ENCODE data around the gene ASAP3.

The ASAP3 gene

DNA sequence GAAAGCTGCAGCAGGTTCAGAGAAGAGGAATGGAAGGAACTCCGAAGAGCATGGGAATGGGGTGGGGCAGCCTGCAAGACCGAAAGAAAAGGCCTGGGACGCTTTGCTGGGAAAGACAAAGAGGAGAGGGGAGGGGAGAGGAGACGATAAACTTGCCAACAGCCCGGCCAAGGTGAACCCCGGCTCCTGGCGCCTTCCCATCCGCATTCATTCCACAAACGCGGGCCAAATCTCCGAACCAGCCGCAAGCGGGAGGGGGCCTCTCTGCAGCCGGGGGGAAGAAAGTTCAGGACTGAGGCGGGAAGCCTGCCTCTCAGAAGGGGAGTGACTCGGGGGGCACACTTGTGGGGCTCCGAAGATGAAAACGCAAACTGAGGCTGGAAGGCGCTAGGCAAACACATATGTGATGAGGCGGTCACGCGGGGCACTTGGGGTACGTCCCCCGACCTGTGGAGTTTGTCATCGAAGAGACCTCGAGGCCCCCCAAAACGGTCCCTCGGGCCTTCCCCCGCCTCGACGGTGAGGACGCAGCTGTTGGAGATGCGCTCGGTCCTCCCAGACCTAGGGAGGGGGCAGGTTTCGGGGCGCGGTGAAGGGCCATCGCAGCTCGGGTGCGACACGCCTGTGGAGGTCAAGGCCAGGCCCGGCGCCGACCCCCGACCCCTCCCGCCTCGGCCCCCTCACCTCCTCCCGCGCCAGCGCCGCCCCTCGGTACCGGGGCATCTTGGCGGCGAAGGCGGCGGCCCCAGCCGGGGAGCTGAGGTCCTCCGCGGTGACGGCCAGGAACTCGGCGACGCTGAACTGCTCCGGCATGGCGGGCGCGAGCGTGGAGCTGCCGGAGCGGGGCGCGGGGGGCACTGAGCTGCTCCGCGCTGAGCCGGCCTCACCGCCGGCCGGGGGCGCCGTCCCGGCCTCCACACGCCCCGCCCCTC is at the start of gene ASAP3:
Gene ASAP3, minus strand, starts transcription at position 859 of the 932 bp plus-strand sequence. Its CDS starts 46 bp downstream, at position 813.
- Mint-ChIP-seq H3K27me3 (ENCODE audit: low read depth) (peaks cover 71% of the 10 kb centered on the region), H3K4me1 (ENCODE audit: low read depth) (peaks cover 15% of the 10 kb centered on the region), H3K9me3 (no peaks in the 10 kb centered on the region), H3K36me3 (ENCODE audit: low read depth) (no peaks in the 10 kb centered on the region), H3K4me3 (peak within 1 kb of the TSS; percentile 91), H3K27ac (peak within 1 kb of the TSS; percentile 82)

DNA sequence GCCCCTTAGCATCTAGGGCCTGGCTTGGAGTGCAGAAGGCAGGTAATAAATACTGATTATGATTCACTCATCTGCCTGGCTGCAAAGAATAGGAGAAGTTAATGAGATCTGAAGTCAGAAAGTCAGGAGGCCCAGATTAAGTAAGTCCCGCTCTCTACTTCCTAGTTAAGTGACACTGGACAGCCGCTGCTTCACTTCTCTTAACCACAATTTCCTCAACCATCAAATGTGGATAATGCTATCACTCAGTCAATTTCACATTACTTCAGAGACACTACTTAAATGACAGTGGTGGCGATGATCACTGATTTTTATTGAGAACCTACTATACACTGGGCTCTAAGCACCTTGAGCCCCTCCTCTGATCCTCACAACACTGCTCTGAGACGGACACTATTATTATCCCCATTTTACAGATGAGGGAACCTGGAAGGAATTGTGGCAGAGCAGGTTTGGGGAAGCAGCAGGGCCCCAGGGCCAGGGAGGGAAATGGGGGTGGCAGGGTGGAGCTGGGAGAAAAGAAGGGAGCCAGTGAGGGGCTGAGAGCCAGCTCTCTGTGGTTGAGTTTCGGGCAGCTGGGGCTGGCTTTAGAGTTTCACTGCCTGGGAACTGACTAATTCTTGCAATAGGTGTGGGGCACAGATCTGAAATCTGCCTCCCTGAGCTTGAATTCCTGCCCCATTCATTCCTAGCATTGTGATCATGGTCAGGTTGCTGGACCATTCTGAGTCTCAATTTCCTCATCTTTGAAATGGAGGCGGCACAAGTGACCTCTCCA is 49.5 kb upstream of the ASAP3 start:
- Mint-ChIP-seq H3K36me3 (ENCODE audit: low read depth) (peaks cover 7% of the 10 kb centered on the region), H3K4me1 (ENCODE audit: low read depth) (peaks cover 48% of the 10 kb centered on the region), H3K4me3 (peak overlapping the region; percentile 13), H3K27me3 (ENCODE audit: low read depth) (no peaks in the 10 kb centered on the region), H3K9me3 (no peaks in the 10 kb centered on the region), H3K27ac (peak overlapping the region; percentile 59)

DNA sequence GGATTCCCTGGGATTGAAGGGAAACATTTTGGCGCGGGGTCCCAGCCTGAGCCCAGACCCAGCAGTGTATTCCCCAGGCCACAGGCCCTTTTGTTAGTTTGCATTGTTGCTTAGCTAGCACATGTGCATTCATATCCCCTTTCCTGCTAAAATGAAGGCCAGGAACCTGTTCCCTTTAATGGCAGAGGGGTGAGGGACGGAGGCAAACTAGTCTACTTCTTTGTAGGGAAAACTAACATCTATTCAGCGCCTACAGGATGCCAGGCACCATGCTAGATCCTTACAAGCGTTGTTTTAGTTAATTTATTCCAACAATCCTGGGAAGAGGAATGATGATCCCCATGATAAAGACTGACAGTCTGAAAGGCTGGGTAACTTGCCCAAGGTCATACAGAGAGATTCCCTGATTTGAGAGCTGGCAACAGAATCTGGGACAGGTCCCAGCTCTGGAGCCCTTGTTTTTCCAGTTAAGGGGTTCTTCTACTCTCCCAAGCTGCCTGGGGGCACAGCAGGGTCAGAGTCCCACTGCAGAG is 47.6 kb upstream of the ASAP3 start:
- no peaks in the 10 kb centered on the region for H3K9me3 Mint-ChIP-seq

DNA sequence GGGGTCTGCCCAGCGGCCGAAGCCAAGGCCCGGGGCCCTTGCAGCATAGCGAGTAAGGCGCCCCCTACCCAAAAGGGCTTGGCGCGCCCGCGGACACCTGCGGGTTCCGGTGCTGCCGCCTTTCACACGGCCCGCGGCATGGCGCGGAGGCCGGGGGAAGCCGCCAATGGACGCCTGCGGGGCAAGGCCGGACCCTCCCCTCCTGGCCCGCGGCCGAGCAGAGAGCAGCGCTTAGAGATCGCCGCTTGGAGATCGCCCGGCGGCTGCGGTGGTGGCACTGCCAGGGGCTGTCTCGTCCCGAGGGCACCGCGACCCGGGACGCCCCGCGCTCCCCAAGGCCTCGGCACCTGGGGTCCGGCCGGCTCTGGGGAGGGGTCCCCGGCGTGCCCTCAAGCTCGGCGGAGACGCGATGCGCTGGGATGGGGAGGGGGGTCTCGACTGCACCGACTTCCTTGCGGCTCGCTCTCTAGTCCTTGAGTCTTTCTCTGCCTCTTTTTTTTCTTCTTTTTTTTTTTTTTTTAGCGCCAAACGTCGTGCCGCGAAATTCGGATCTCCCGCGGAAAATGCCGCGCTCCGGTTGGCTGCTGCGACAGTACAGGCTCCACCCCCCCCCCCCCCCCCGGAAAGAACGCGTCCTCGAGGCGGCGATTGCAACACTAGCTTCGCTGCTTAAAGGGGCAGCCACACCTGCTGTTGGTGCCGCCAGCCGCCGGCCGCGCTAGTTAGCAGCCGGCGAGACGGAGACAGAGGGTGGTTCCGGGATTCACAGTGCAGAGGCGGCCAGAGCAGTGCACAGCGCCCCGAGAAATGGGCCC is 47.0 kb upstream of the ASAP3 start, which contains the start of gene E2F2:
Gene E2F2, minus strand, starts transcription at position 487 of the 815 bp plus-strand sequence. Its CDS starts 440 bp downstream, at position 47.
- peak within 1 kb of the TSS; percentile 98 for H3K27ac Mint-ChIP-seq

More for the DNA sequence above, 47.6 kb upstream of the ASAP3 start:
- Mint-ChIP-seq H3K27ac (peak overlapping the region; percentile 97), H3K4me1 (ENCODE audit: low read depth) (peaks cover 59% of the 10 kb centered on the region), H3K36me3 (ENCODE audit: low read depth) (peaks cover 13% of the 10 kb centered on the region), H3K27me3 (ENCODE audit: low read depth) (no peaks in the 10 kb centered on the region), H3K4me3 (peak overlapping the region; percentile 96)

DNA sequence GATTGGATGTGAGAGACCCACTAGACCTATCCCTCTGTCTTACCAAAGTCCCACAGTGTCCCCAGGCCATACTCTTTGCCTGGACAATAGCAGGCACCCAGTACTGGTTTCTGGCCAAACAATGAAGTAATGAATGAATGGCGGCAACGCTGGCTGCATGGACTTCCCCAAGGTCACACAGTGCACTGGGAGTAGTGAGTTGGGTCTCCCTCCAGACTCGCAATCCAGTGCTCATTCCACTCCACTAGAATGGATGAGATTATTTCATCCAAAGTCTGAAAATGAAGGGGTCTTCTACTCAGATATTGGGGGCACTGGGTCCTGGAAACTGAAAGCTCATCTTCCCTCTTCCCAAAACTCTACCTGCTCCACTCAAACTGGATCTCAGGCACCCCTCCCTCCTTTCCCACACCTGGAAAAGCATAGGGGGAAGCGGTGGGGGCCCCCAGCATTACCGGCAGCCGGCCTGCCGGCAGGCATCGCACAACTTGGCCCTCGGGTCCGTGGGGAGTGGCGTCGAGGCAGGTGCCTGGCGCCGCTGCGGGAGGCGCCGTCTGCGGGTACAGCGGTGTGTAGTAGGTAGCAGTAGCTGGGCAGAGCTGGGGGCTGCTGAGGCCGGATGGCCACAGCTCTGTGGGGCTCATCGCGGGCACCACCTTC is 46.2 kb upstream of the ASAP3 start:
- Mint-ChIP-seq H3K27ac (peak overlapping the region; percentile 98), H3K27me3 (ENCODE audit: low read depth) (no peaks in the 10 kb centered on the region), H3K4me3 (peak overlapping the region; percentile 96), H3K9me3 (no peaks in the 10 kb centered on the region), H3K4me1 (ENCODE audit: low read depth) (peaks cover 73% of the 10 kb centered on the region), H3K36me3 (ENCODE audit: low read depth) (peaks cover 20% of the 10 kb centered on the region)

More for the DNA sequence above, 47.0 kb upstream of the ASAP3 start, which contains the start of gene E2F2:
- Mint-ChIP-seq H3K36me3 (ENCODE audit: low read depth) (peaks cover 16% of the 10 kb centered on the region), H3K4me3 (peak within 1 kb of the TSS; percentile 96), H3K4me1 (ENCODE audit: low read depth) (peaks cover 66% of the 10 kb centered on the region), H3K9me3 (no peaks in the 10 kb centered on the region), H3K27me3 (ENCODE audit: low read depth) (no peaks in the 10 kb centered on the region)

DNA sequence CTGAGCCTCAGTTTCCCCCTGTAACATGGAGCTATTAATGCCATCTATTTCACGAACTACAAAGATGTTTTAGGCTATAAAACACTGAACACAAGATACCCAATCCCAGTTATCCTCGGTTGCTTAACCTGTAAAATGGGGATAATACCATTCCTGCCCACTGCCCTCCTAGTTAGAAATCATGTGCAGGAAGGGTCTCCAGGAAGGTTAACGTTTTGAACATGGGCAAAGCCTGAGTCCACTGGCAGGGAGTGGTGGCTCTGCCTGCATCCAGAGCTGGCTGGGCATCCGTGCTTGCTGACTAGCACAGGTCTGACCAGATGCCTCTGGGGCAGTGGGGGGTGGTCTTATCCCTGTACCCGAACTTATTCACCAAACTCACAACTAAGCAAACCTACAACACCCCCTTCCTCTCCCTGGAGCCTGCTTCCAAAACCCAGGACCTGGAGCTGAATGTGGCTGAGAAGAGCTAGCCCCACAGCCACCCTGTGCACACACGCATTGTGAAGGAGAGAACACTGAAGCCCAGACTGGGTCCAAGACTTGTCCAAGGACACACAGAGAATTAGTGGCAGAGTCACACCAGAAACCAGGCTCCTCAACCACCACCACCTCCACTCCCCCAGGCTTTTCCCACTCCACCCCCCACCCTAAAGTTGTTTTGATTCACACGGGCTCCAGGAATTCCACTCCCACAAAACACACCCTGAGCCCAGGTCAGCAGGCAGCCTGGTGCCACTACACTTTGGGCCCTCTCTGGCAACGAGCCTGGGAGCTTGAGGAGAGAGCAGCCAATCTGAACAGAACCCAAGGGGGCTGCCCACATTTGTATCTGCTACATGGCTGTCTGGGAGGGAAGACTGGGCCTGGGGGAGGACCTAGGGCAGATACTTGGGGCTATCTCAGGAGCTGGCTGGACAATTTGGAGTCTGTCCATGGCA is 45.4 kb upstream of the ASAP3 start:
- Mint-ChIP-seq H3K4me1 (ENCODE audit: low read depth) (peaks cover 79% of the 10 kb centered on the region), H3K27ac (peak overlapping the region; percentile 98), H3K4me3 (peak overlapping the region; percentile 96), H3K9me3 (no peaks in the 10 kb centered on the region), H3K27me3 (ENCODE audit: low read depth) (no peaks in the 10 kb centered on the region), H3K36me3 (ENCODE audit: low read depth) (peaks cover 20% of the 10 kb centered on the region)

DNA sequence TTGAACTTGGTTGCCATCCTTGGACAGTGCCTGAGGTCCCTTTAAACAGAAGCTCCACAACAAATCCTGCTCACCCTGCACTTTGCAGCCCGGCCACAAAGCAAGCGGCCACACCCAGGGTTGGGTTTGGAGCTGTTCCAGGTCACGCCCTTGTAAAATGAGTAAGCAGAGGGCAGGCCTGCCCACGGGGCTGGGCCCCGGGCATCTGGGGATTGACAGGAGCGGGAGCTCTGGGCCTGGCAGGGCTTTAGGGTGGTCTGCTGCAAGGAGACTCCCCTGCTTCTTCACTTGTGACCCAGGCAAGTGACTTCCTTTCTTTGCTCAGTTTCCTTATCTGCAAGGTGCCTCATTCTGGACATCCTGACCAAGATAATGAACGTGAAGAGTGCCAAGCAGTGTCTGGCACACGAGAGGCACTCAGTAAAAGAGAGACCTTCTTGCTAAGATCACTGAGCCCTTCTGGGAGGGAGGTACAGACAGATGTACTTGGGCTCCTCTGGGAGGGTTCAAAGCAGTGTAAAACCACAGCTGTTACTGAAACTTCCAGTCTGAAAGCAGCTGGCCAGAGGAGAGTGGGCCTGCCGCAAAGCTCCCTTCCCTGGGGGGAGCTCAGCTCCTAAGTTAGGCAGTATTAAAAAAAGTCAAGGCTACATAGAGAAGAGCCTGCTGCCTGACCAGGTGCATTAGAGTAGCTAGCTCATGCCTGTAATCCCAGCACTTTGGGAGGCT is 44.4 kb upstream of the ASAP3 start:
- H3K27ac Mint-ChIP-seq: peak overlapping the region; percentile 98
- peak overlapping the region; percentile 96 for H3K4me3 Mint-ChIP-seq
- no peaks in the 10 kb centered on the region for H3K9me3 Mint-ChIP-seq
- H3K36me3 Mint-ChIP-seq (ENCODE audit: low read depth): peaks cover 21% of the 10 kb centered on the region
- no peaks in the 10 kb centered on the region for H3K27me3 Mint-ChIP-seq (ENCODE audit: low read depth)
- H3K4me1 Mint-ChIP-seq (ENCODE audit: low read depth): peaks cover 76% of the 10 kb centered on the region

DNA sequence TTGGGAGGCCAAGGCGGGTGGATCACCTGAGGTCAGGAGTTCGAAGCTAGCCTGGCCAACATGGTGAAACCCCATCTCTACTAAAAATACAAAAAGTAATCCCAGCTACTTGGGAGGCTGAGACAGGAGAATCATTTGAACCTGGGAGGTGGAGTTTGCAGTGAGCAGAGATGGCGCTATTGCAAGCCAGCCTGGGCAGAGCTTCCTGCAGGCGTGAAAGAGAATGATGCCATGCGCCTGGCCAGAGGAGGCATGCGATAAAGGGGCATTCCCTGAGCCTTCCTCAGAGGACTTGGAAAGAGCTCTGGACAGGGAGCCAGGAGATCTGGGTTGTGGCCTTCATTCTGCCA is 43.9 kb upstream of the ASAP3 start:
- peak overlapping the region; percentile 98 for H3K27ac Mint-ChIP-seq
- no peaks in the 10 kb centered on the region for H3K9me3 Mint-ChIP-seq
- H3K36me3 Mint-ChIP-seq (ENCODE audit: low read depth): peaks cover 22% of the 10 kb centered on the region
- H3K4me1 Mint-ChIP-seq (ENCODE audit: low read depth): peaks cover 72% of the 10 kb centered on the region
- peak overlapping the region; percentile 96 for H3K4me3 Mint-ChIP-seq
- H3K27me3 Mint-ChIP-seq (ENCODE audit: low read depth): no peaks in the 10 kb centered on the region

DNA sequence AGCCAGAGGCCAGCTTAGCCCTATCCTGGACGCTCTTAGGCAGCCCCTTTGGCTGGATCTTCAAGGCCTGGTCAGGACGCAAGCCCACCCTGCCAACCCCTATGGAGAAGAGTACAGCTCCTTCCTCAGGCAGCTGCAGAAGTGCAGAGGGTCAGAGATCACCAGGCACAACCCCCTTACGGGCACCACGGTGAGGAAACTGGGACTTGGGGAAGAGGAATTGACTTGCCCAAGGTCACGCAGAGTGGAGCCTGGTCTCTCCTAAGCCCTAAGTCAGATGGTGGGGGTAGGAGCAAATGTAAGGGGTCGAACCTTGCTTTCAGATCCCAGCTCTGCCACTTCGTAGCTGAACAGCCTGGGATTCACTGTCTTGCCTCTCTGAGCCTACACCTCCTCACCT is 43.4 kb upstream of the ASAP3 start:
- H3K4me3 Mint-ChIP-seq: peak overlapping the region; percentile 96
- H3K27ac Mint-ChIP-seq: peak overlapping the region; percentile 98
- H3K27me3 Mint-ChIP-seq (ENCODE audit: low read depth): no peaks in the 10 kb centered on the region
- H3K36me3 Mint-ChIP-seq (ENCODE audit: low read depth): peaks cover 24% of the 10 kb centered on the region
- no peaks in the 10 kb centered on the region for H3K9me3 Mint-ChIP-seq
- peaks cover 71% of the 10 kb centered on the region for H3K4me1 Mint-ChIP-seq (ENCODE audit: low read depth)

DNA sequence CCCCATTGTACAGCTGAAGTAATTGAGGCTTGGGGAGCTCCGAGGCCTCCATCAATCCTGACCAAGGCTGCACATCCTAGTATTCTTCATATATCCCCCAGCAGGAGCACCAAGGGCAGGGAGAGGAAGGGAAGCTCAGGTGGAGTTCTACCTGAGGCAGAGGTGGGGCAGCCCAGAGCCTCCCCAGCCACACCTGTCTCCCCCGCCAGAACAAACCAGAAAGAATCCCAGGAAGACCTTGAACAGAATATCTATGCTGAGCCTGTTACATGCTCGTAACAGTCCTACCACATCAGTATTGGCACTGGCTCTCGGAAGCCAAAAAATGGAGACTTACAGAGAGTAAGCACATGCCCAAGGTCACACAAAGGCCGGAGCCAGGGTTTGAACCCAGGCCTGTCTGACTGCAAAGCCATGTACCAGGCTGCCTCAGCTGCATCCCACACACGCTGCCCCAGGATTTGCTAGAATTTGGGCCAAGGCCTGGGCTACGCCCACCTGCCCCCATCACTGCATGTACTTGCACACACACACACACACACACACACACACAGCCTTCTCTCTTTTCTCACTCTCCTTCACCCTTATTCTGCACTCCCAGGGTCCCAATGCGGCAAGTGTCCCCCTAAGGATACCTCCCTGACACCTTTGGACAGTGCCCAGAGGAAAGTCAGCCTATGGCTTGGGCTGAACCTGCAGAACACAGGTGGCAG is 42.5 kb upstream of the ASAP3 start:
- H3K36me3 Mint-ChIP-seq (ENCODE audit: low read depth): peaks cover 31% of the 10 kb centered on the region
- H3K27ac Mint-ChIP-seq: peak overlapping the region; percentile 98
- no peaks in the 10 kb centered on the region for H3K27me3 Mint-ChIP-seq (ENCODE audit: low read depth)
- H3K9me3 Mint-ChIP-seq: no peaks in the 10 kb centered on the region
- H3K4me1 Mint-ChIP-seq (ENCODE audit: low read depth): peaks cover 65% of the 10 kb centered on the region
- H3K4me3 Mint-ChIP-seq: peak overlapping the region; percentile 96

DNA sequence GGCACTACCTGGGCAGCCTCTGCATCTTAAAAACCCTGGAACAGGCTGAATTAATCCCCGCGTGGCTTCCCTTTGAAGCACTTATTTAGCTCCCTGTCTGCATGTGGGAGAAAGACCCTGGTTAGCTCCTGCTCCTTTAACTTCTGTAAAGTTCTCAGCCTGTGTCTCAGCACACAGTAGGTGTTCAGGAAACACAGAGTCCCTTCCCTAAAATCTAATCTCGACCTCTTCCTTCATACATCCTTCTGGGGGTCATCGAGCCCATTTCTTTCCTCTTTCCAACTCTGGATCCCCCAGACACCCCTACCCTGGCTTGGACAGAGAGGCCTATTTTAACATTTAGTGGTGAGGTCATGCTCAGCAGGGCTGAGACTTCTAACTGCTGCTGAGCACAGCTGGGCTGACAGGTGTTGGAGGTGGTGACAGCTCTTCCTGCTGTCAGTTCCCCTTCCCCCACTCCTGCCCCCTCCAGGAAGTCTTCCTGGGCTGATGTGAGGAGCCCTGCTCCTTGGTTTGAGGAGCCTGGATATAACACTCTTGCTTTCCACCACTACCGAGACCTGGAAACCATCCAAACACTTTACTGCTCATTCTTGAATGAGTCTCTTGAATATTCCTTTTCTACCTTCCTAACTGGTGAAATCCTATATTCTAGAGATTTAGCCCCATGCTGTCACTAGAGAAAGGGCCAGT is 41.7 kb upstream of the ASAP3 start:
- peaks cover 33% of the 10 kb centered on the region for H3K36me3 Mint-ChIP-seq (ENCODE audit: low read depth)
- H3K27me3 Mint-ChIP-seq (ENCODE audit: low read depth): no peaks in the 10 kb centered on the region
- H3K27ac Mint-ChIP-seq: peak overlapping the region; percentile 98
- peaks cover 62% of the 10 kb centered on the region for H3K4me1 Mint-ChIP-seq (ENCODE audit: low read depth)
- no peaks in the 10 kb centered on the region for H3K9me3 Mint-ChIP-seq
- H3K4me3 Mint-ChIP-seq: peak overlapping the region; percentile 80

All from T-helper 1 cell treated with Interleukin-12 subunit alpha and Interleukin-12 subunit beta and Interleukin-4 antibody, amounts not matched to agents 30 μg/mL and 1 μg/mL, for 36 hours (primary cell).